ENCODE data around the gene DLGAP4. TPM values are rescaled to one million over a fixed set of nuclear protein-coding genes. Genes with fewer than 3 reads are reported as not detected.
"Not testable (repeated sequence)": the region's sequence is repeated elsewhere in the genome, so short reads cannot be mapped to it uniquely, and the experiment has no call there.

DLGAP4 gene
- total and polyA plus RNA-seq, 2 of the 8 experiments (the other 6 are each of a cell fraction or from before 2014, with no cell fraction given), result 41.2 to 57.2 TPM

- H3K79me2 ChIP-seq (ENCODE audit: control insufficient read depth in 1 of 2, insufficient read depth in 2 of 2, low read length in 2 of 2); H4K5ac ChIP-seq (ENCODE audit: insufficient read length, low read depth, low read length); H3K14ac ChIP-seq (ENCODE audit: insufficient read length); FAIRE-seq; POLR2A ChIA-PET (ENCODE audit: partially characterized antibody); H3K4me3 ChIP-seq (ENCODE audit: extremely low read depth in 1 of 4, insufficient read depth in 2 of 4, low read depth in 3 of 4, low read length in 4 of 4); H3K9ac ChIP-seq (replicated peaks in 1 of 4; ENCODE audit: extremely low read depth in 1 of 4, low read depth in 3 of 4, low read length in 3 of 4); H3K27me3 ChIP-seq (replicated peaks in 1 of 4; ENCODE audit: control insufficient read depth in 3 of 4, extremely low read depth in 1 of 4, insufficient read depth in 3 of 4, low read length in 3 of 4); DNase-seq (ENCODE audit: low read depth in 1 of 2, low spot score in 2 of 2); H2BK15ac ChIP-seq (ENCODE audit: low read length); H2AK5ac ChIP-seq (ENCODE audit: low read depth, low read length); H3K4me1 ChIP-seq (replicated peaks in 1 of 4; ENCODE audit: control insufficient read depth in 3 of 4, insufficient read depth in 4 of 4, low read length in 3 of 4); H3K56ac ChIP-seq (replicated peaks; ENCODE audit: insufficient read length, low read depth, low read length); H4K91ac ChIP-seq (replicated peaks; ENCODE audit: insufficient read length, low read length); H3K18ac ChIP-seq (ENCODE audit: extremely low read depth, low read length); H3K79me1 ChIP-seq (ENCODE audit: low read depth, low read length); H3K23ac ChIP-seq (ENCODE audit: insufficient read length); H2BK12ac ChIP-seq (ENCODE audit: low read depth, low read length); H3K4ac ChIP-seq (replicated peaks; ENCODE audit: insufficient read length, low read depth, low read length); H2BK5ac ChIP-seq (ENCODE audit: low read depth, low read length); H2AFZ ChIP-seq (ENCODE audit: low read length); H2BK20ac ChIP-seq (ENCODE audit: low read length); H4K8ac ChIP-seq (ENCODE audit: extremely low read depth, insufficient read depth, low read length); H2BK120ac ChIP-seq (replicated peaks; ENCODE audit: low read depth, low read length); H3K9me3 ChIP-seq (ENCODE audit: insufficient read depth in 2 of 2, low read depth in 1 of 2, low read length in 1 of 2); H3K4me2 ChIP-seq (ENCODE audit: insufficient read depth in 1 of 2, low read depth in 2 of 2, low read length in 2 of 2); H3K23me2 ChIP-seq (ENCODE audit: low read depth, low read length); H4K20me1 ChIP-seq (replicated peaks in 1 of 2; ENCODE audit: control insufficient read depth in 1 of 2, insufficient read depth in 2 of 2, low read length in 2 of 2); H3K27ac ChIP-seq (ENCODE audit: low read depth, low read length): not testable (repeated sequence)
- peaks cover 6 to 34% (median 16%) of the 10 kb centered on the region in 4 experiments for H3K36me3 ChIP-seq (ENCODE audit: control insufficient read depth in 2 of 4, insufficient read depth in 4 of 4, low read length in 3 of 4)
- CTCF ChIA-PET (ENCODE audit: partially characterized antibody), result interaction anchor here (1.2 to 1.8 kb wide), 3 partner anchors 26 to 83 kb away, joined by 3 to 5 read pairs (median 3); no protein-coding TSS in a partner anchor
- 90% methylated on average over 7 of the region's 7 CpGs; no CpG with 5 or more reads in 1 of the 2 experiments for WGBS, 2 experiments (ENCODE audit: extremely low coverage in 1 of 2, insufficient coverage in 1 of 2, insufficient read length in 1 of 2, insufficient replicate concordance in 2 of 2, low coverage in 1 of 2, low lambda C conversion rate in 2 of 2, missing lambda C conversion rate in 1 of 2)
These were observed 216.3 kb downstream of the DLGAP4 start for GRCh38 chr20:36522412-36522811.

All from H1 (cell line).